HUES64 (cell line): ENCODE measurements around the gene ZNF524.

Experiments
- H3K27ac ChIP-seq: 2 replicates; pipeline ENCODE4 v1.7.0; 2013; ENCODE audit warnings: low read depth, low read length, inconsistent platforms
- H3K27me3 ChIP-seq: 2 replicates; pipeline ENCODE4 v1.6.1; 2013; ENCODE audit warnings: mild to moderate bottlenecking, low read length; ENCODE audit not compliant: insufficient read depth
- H3K36me3 ChIP-seq: 2 replicates; pipeline ENCODE4 v1.6.1; 2013; ENCODE audit warnings: mild to moderate bottlenecking, low read length; ENCODE audit not compliant: insufficient read depth
- H3K4me1 ChIP-seq: 2 replicates; pipeline ENCODE4 v1.6.1; 2013; ENCODE audit warnings: mild to moderate bottlenecking, low read length, moderate library complexity; ENCODE audit not compliant: insufficient read depth
- H3K4me3 ChIP-seq: 2 replicates; pipeline ENCODE4 v1.5.1; 2013; ENCODE audit warnings: mild to moderate bottlenecking, low read length, moderate library complexity
- H3K9ac ChIP-seq: 2 replicates; pipeline ENCODE4 v1.6.1; 2013; ENCODE audit warnings: mild to moderate bottlenecking, low read depth, low read length
- H3K9me3 ChIP-seq: 2 replicates; pipeline ENCODE4 v1.6.1; 2013; ENCODE audit warnings: low read depth, low read length; ENCODE audit not compliant: insufficient read depth
- WGBS: fragments of 150-250, 120-280 bp; methylation state at CpG from one replicate; pipeline ENCODE4 v1.1.7; 2013; ENCODE audit warnings: missing lambda C conversion rate; 5-methylcytosine and 5-hydroxymethylcytosine counted together

Gene ZNF524

DNA sequence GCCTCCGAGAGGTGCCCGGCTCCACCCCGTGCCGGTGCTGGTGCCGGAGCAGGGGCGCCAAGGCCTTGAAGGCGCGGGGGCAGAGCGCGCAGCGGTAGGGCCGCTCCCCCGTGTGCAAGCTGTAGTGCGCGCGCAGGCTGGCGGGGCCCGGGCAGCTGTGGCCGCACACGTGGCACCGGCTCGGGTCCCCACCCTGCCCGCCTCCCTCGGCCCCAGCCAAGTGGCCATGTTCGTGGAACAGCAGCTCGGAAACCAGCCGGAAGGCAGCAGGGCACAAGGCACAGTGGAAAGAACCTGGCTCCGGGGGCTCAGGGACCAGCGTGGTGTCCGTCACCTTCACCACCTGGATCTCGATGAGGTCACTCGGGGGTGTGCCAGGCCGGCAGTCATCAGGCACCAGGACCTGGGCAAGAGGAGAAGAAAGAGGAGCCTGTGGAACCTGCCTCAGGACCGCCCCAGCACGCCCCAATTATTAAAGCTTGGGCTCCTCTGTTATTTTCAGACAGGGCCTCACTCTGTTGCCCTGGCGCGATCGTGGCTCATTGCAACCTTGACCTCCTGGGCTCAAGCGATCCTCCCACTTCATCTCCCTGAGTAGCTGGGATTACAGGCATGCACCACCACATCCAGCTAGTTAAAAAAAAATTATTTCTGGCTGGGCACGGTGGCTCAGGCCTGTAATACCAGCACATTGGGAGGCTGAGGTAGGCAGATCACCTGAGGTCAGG is 22.3 kb downstream of the ZNF524 start:
- no peak overlapping the region for H3K27ac ChIP-seq
- WGBS, result 96% methylated on average over 40 of the region's 40 CpGs
- no peaks in the 10 kb centered on the region for H3K27me3 ChIP-seq
- H3K4me3 ChIP-seq, result no peak overlapping the region
- no peaks in the 10 kb centered on the region for H3K4me1 ChIP-seq
- H3K9ac ChIP-seq, result no peak overlapping the region
- no peaks in the 10 kb centered on the region for H3K9me3 ChIP-seq
- peaks cover 16% of the 10 kb centered on the region for H3K36me3 ChIP-seq

DNA sequence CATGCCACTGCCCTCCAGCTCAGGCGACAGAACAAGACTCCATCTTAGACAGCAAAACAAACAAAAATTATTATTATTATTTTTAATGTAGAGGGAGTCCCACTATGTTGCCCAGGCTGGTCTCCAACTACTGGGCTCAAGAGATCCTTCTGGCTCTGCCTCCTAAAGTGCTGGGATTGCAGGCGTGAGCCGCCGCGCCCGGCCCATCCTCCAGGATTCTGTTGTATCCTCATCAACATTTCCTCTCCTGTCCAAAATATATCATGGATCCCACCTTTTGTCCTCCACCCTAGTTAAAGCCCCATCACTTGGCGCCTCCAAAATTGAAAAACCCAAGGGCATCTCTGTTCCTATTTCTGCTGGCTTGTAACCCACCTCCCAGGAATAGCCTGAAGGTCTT is 23.0 kb downstream of the ZNF524 start:
- Histone ChIP-seq H3K4me3 (no peak overlapping the region), H3K36me3 (peaks cover 12% of the 10 kb centered on the region; the same call in 1 of the 2 replicates), H3K9me3 (no peaks in the 10 kb centered on the region), H3K9ac (no peak overlapping the region), H3K4me1 (no peaks in the 10 kb centered on the region), H3K27ac (no peak overlapping the region), H3K27me3 (no peaks in the 10 kb centered on the region)
- WGBS, result 97% methylated on average over 6 of the region's 7 CpGs

DNA sequence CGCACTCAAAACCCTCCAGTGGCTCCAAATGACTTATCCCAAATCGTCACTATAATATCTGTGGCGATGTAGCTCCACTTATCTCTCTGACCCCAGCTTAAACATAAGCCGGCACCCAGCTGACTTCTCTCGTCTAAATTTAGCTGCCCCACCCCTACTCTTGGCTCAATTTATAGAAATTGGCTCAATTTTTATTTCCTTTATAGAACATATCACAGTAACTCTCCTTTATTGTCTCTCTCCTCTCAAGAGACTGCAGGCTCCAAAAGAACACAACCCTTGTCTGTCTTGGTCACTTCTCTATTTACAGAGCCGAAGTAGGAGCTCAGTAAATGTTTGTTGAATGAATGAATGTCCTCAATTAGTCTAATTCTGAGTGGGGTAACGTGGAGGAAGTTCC is 23.5 kb downstream of the ZNF524 start:
- peak overlapping the region; percentile 45 for H3K4me3 ChIP-seq
- peaks cover 12% of the 10 kb centered on the region; the same call in 1 of the 2 replicates for H3K36me3 ChIP-seq
- H3K27ac ChIP-seq, result no peak overlapping the region
- no peaks in the 10 kb centered on the region for H3K4me1 ChIP-seq
- 92% methylated on average over 6 of the region's 7 CpGs for WGBS
- H3K9me3 ChIP-seq, result no peaks in the 10 kb centered on the region
- no peaks in the 10 kb centered on the region for H3K27me3 ChIP-seq
- H3K9ac ChIP-seq, result no peak overlapping the region

DNA sequence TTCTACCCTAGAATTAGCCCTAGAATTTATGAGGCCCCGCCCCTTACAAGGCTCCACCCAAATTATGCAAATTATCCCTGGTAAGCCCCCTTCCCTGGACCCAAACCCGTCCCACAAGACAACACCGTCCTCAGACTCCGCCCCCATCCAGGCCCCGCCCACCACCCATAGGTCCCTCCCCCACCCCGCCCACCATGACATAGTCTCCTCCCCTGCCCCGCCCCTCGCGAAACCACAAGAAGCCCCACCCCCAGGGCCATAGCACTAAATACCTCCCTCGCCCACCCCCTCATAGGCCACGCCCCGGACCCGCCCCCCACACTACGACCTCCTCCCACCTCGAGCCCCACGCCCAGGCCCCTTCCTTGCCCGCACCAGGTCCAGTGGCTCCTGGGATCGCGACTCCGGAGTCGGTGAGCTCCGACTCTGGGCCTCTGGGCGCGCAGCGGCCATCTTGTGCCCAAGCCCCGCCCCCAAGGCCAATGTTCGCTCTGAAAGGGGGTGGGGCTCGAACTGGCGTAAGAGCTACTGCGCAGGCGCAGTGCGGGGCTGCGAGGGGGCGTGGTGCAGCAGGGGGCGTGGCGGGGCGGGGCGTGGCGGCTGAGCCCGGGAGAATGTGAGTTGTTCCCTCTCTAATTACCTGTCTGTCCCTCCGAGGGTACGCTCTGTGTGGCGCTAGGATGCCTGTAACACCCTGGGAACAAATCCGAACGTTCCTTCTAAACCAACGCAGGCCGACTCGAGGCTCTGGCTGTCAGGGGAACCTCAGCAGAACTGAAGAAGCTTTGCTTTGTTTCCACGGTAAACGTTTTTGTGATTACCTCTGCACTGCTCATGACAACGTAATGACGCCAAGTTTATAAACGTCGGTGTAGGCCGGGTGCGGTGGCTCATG is 24.3 kb downstream of the ZNF524 start, which contains the start of gene ZNF784:
TSS of gene ZNF784 (minus strand) at position 458 of the 895 bp plus-strand sequence. CDS start at position 453, 5 bp downstream.
- Histone ChIP-seq H3K4me3 (peak within 1 kb of the TSS; percentile 61), H3K27me3 (no peaks in the 10 kb centered on the region), H3K4me1 (no peaks in the 10 kb centered on the region), H3K27ac (peak within 1 kb of the TSS; percentile 99), H3K9me3 (no peaks in the 10 kb centered on the region), H3K9ac (peak within 1 kb of the TSS; percentile 74), H3K36me3 (peaks cover 12% of the 10 kb centered on the region; the same call in 1 of the 2 replicates)
- WGBS, result 2% methylated on average over 52 of the region's 56 CpGs

DNA sequence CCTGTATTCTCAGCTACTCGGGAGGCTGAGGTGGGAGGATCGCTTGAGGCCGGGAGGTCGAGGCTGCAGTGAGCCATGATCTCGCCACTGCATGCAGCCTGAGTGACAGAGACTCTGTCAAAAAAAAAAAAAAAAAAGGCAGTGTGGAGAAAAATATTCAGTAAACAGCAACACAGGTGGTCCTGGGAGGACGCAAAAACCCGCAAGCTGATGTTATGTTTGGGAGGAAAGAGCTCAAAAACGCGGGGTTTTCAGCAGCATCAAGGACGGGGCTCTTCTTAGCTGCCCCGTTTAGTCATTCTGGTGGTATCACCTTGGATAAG is 24.9 kb downstream of the ZNF524 start:
- peak overlapping the region; percentile 99; the same call in 1 of the 2 replicates for H3K27ac ChIP-seq

DNA sequence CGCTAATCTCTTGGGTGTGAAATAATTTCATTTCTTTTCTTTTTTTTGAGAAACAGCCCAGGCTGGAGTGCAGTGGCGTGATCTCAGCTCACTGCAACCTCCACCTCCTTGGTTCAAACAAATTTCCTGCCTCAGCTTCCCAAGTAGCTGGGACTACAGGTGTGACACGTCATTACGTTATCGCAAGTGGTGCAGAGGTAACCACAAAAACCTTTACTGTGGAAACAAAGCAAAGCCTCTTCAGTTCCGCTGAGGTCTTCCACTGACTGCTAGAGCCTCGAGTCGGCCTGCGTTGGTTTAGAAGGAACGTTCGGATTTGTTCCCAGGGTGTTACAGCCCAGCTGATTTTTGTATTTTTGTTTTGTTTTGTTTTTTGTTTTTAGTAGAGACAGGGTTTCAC is 26.3 kb downstream of the ZNF524 start:
- H3K36me3 ChIP-seq, result no peaks in the 10 kb centered on the region
- no peak overlapping the region for H3K27ac ChIP-seq
- no peaks in the 10 kb centered on the region for H3K4me1 ChIP-seq
- H3K27me3 ChIP-seq, result no peaks in the 10 kb centered on the region
- WGBS, result 92% methylated on average over 10 of the region's 11 CpGs
- no peak overlapping the region for H3K4me3 ChIP-seq
- H3K9ac ChIP-seq, result no peak overlapping the region
- H3K9me3 ChIP-seq, result no peaks in the 10 kb centered on the region

More for the DNA sequence above, 24.9 kb downstream of the ZNF524 start:
- Histone ChIP-seq H3K4me3 (peak overlapping the region; percentile 61), H3K27me3 (no peaks in the 10 kb centered on the region), H3K9me3 (no peaks in the 10 kb centered on the region), H3K9ac (no peak overlapping the region), H3K36me3 (peaks cover 12% of the 10 kb centered on the region; the same call in 1 of the 2 replicates), H3K4me1 (no peaks in the 10 kb centered on the region)
- WGBS, result 62% methylated on average over 11 of the region's 11 CpGs

DNA sequence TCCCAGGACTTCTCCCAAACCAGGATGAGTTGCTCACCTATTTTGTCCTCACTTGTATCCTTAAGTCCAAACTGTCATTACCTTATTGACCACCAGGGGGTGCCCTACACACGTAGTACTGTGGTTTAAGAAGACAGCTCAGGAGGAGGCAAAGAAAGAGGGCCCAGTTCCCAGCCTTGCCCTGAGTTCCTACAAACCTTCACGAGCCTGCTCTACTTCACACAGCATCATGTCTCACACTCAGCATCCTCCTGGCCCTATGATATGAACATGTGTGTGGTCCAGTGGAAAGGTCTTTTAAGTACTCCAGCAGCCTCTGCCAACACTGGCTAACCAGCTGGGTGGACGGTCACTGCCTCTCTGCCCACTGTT is 32.4 kb downstream of the ZNF524 start:
- Histone ChIP-seq H3K27me3 (no peaks in the 10 kb centered on the region), H3K9ac (no peak overlapping the region), H3K9me3 (no peaks in the 10 kb centered on the region), H3K27ac (no peak overlapping the region), H3K4me3 (no peak overlapping the region), H3K4me1 (peaks cover 7% of the 10 kb centered on the region; the same call in 1 of the 2 replicates), H3K36me3 (no peaks in the 10 kb centered on the region)
- 32% methylated on average over 3 of the region's 3 CpGs for WGBS

DNA sequence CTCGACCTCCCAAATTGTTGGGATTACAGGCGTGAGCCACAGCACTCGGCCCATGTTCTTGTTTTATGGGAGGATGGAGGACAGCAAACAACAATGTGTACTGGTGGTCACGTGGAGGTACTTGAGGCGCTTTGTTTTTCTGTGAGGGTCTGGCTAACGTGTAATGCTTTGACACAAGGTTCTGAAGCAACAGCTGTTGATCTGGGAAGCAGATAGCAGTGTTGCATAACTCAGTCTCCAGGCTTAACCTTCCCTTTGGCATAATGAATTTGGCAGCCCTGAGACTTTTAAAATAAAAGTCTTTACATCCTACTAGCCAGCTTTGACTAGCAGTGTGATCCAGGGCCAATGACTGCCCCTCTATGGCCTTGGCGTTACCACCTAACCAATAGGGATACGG is 33.8 kb downstream of the ZNF524 start:
- no peak overlapping the region for H3K4me3 ChIP-seq
- peaks cover 7% of the 10 kb centered on the region; the same call in 1 of the 2 replicates for H3K4me1 ChIP-seq
- H3K27me3 ChIP-seq, result no peaks in the 10 kb centered on the region
- 95% methylated on average over 8 of the region's 8 CpGs for WGBS
- H3K27ac ChIP-seq, result no peak overlapping the region
- H3K9me3 ChIP-seq, result no peaks in the 10 kb centered on the region
- no peak overlapping the region for H3K9ac ChIP-seq
- H3K36me3 ChIP-seq, result peaks cover 3% of the 10 kb centered on the region; the same call in 1 of the 2 replicates

DNA sequence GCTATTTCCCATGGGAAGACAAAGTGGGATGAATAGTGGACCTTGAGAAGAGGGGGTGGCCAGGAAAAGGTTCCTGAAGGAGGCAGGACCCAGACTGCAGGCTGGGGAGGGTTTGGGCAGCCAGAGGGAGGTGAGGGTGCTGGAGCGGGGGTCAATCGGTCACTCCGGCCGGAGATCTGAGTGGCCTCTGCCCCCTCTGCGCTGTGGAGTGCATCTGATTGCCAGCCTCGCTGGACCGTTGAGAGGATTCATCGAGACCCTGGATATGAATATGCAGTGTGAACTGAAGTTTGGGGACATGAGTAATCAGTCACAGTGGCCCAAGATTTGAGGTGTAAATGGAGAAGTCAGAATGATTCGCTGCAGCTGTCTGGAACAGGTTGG is 35.2 kb downstream of the ZNF524 start:
- 9% methylated on average over 9 of the region's 9 CpGs for WGBS
- peak overlapping the region; percentile 95 for H3K9ac ChIP-seq
- peaks cover 3% of the 10 kb centered on the region; the same call in 1 of the 2 replicates for H3K36me3 ChIP-seq
- H3K4me1 ChIP-seq, result peaks cover 7% of the 10 kb centered on the region; the same call in 1 of the 2 replicates
- peak overlapping the region; percentile 78 for H3K27ac ChIP-seq
- no peaks in the 10 kb centered on the region for H3K9me3 ChIP-seq
- peak overlapping the region; percentile 99 for H3K4me3 ChIP-seq
- no peaks in the 10 kb centered on the region for H3K27me3 ChIP-seq

DNA sequence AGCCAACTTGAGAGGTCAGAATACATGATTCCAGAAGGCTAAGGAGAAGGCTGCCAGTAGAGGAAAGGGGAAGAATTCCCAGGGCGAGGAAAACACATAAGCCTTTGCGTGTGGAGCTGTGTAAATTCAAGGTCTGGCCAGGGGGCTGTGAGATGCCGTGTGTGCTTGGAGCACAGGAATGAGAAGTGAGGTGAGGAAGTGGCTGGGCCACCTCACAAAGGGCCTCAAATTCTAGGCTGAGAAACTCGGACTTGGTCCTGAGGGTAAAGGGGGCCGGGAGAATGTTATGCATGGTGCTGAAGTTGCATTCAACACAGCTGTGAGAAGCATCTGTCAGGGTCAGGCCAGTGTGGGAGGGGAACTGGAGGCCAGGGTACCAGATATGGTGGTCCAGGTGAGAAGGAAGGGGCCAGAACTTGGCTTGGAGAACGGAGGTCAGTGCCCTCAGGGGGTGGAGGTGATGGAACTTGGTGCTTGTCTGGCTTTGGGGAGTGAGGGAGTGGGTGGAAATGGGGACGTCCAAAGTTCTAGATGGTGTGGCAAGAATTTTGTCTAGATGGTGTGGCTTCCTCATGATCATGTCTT is 35.9 kb downstream of the ZNF524 start:
- Histone ChIP-seq H3K27me3 (no peaks in the 10 kb centered on the region), H3K9me3 (no peaks in the 10 kb centered on the region), H3K4me1 (peaks cover 7% of the 10 kb centered on the region; the same call in 1 of the 2 replicates), H3K27ac (no peak overlapping the region), H3K9ac (peak overlapping the region; percentile 95), H3K36me3 (peaks cover 3% of the 10 kb centered on the region; the same call in 1 of the 2 replicates), H3K4me3 (peak overlapping the region; percentile 99)
- WGBS, result 79% methylated on average over 7 of the region's 7 CpGs

DNA sequence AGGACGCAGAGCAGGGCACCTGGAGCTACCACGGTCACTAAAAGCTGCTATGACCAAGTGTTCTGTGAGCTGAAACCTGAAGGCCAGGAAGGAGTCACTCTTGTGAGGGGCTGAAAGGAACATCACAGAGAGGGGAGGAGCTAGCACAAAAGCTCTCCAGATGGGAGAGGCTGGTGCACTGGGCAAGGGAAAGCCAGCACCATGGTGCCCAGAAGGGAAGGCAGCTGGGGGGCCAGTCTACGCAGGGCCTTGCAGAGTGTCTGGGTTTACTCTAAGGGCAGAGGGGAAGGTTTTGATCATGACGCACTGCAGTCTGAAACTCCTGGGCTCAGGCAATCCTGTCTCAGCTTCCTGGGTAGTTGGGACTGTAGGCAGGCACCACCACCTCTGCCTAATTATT is 36.6 kb downstream of the ZNF524 start:
- H3K4me3 ChIP-seq, result no peak overlapping the region
- peaks cover 7% of the 10 kb centered on the region; the same call in 1 of the 2 replicates for H3K4me1 ChIP-seq
- H3K36me3 ChIP-seq, result peaks cover 3% of the 10 kb centered on the region; the same call in 1 of the 2 replicates
- no peaks in the 10 kb centered on the region for H3K27me3 ChIP-seq
- 96% methylated on average over 4 of the region's 4 CpGs for WGBS
- no peak overlapping the region for H3K27ac ChIP-seq
- H3K9me3 ChIP-seq, result no peaks in the 10 kb centered on the region
- H3K9ac ChIP-seq, result no peak overlapping the region
